Measurements from ENCODE around the gene SLC9B1. TPM values are rescaled to one million over a fixed set of nuclear protein-coding genes. Genes with fewer than 3 reads are reported as not detected.

Gene SLC9B1
- total and polyA plus RNA-seq, 2 of the 13 experiments (the other 11 are each of a cell fraction or from before 2014, with no cell fraction given): 0.17 to 0.20 TPM

DNA sequence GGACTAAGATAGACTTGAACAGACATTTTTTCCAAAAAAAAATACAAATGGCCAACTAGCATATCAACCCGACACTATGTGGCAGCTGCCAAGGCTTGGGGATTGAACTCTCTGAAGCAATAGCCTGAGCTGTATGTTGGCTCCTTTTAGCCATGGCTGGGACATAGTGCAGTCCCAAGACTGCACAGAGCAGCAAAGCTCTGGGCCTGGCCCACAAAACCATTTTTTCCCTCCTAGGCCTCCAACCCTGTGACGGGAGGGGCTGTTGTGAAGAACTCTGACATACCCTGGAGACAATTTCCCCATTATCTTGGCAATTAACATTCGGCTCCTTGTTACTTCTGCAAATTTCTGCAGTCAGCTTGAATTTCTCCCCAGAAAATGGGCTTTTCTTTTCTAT, 100.6 kb downstream of the SLC9B1 start (continued):
- TF ChIP-seq, protein P1, sequence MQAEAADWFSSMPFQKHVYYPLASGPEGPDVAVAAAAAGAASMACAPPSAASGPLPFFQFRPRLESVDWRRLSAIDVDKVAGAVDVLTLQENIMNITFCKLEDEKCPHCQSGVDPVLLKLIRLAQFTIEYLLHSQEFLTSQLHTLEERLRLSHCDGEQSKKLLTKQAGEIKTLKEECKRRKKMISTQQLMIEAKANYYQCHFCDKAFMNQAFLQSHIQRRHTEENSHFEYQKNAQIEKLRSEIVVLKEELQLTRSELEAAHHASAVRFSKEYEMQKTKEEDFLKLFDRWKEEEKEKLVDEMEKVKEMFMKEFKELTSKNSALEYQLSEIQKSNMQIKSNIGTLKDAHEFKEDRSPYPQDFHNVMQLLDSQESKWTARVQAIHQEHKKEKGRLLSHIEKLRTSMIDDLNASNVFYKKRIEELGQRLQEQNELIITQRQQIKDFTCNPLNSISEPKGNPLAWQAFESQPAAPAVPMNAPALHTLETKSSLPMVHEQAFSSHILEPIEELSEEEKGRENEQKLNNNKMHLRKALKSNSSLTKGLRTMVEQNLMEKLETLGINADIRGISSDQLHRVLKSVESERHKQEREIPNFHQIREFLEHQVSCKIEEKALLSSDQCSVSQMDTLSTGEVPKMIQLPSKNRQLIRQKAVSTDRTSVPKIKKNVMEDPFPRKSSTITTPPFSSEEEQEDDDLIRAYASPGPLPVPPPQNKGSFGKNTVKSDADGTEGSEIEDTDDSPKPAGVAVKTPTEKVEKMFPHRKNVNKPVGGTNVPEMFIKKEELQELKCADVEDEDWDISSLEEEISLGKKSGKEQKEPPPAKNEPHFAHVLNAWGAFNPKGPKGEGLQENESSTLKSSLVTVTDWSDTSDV (CRISPR knock-in tag; IDR thresholded peaks at IDR 0.05): no peak
- no peak for TF ChIP-seq ARNT (IDR thresholded peaks at IDR 0.05)
- no peak for TF ChIP-seq SNAI1 (CRISPR knock-in tag; IDR thresholded peaks at IDR 0.05; ENCODE audit: borderline replicate concordance)

DNA sequence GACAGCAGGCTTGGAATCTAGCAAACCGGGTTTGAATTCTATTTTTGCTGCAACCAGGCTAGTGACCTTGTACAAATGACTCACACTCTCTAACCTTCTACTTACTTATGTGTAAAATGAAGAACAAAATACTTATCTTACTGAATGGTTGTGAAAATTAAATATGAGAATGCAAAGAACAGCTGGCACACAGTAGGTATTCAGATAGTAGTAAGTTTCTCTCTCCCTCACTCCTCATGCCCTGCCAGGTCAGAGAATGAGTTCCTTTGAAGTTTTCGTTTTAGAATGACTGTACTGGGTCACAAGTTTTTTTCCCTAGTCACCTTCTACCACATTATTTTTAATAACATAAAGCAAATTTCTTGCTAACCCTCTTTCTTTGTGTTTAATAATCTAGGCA, 117.7 kb downstream of the SLC9B1 start:
- ATAC-seq: no peak

More for the DNA sequence above, 117.7 kb downstream of the SLC9B1 start:
- Histone ChIP-seq H3K4me3 (replicated peaks in 1 of 3; ENCODE audit: insufficient read depth in 1 of 3, low read depth in 2 of 3, low read length in 3 of 3) (no peak overlapping the region), H3K4me1 (ENCODE audit: insufficient read depth, low read length) (peaks cover 7% of the 10 kb centered on the region), H4K20me1 (ENCODE audit: insufficient read depth, low read length) (no peaks in the 10 kb centered on the region), H3K9ac (ENCODE audit: insufficient read depth, low read depth, low read length) (no peak overlapping the region), H3K4me2 (ENCODE audit: low read depth, low read length) (no peak overlapping the region), H2AFZ (ENCODE audit: low read length) (no peak overlapping the region), H3K36me3 (replicated peaks in 1 of 2; ENCODE audit: control insufficient read depth in 1 of 2, insufficient read depth in 2 of 2, low read length in 2 of 2) (no peaks in the 10 kb centered on the region), H3K79me2 (ENCODE audit: insufficient read depth, low read length) (no peaks in the 10 kb centered on the region), H3K27me3 (ENCODE audit: control insufficient read depth in 1 of 2, insufficient read depth in 2 of 2, low read length in 2 of 2) (no peaks in the 10 kb centered on the region), H3K9me3 (ENCODE audit: low read length) (no peaks in the 10 kb centered on the region), H3K27ac (ENCODE audit: extremely low read length, insufficient read depth, low read length) (no peak overlapping the region)
- no TSS peak for BruUV-seq (replicated peaks)
- 5% methylated on average over 2 of the region's 2 CpGs for WGBS (ENCODE audit: low lambda C conversion rate)
- TF ChIP-seq, protein P2, sequence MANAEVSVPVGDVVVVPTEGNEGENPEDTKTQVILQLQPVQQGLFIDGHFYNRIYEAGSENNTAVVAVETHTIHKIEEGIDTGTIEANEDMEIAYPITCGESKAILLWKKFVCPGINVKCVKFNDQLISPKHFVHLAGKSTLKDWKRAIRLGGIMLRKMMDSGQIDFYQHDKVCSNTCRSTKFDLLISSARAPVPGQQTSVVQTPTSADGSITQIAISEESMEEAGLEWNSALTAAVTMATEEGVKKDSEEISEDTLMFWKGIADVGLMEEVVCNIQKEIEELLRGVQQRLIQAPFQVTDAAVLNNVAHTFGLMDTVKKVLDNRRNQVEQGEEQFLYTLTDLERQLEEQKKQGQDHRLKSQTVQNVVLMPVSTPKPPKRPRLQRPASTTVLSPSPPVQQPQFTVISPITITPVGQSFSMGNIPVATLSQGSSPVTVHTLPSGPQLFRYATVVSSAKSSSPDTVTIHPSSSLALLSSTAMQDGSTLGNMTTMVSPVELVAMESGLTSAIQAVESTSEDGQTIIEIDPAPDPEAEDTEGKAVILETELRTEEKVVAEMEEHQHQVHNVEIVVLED (CRISPR knock-in tag; IDR thresholded peaks at IDR 0.05; ENCODE audit: borderline replicate concordance): no peak
- TF ChIP-seq ZKSCAN1 (IDR thresholded peaks at IDR 0.05; ENCODE audit: low read length): peak; percentile 70
- ChIA-PET POLR2A (no interaction called here), CTCF (ENCODE audit: low intra/inter-chr PET ratio, low total read pairs) (no interaction called here)
- in situ Hi-C loops (cut with HindIII; ENCODE audit: extremely low pct_ligation_motif_present, low pct_unique_long_range_greater_than_20kb) (no loop called here), intact Hi-C loops (cut with micrococcal nuclease; ENCODE audit: unreplicated experiment) (no loop called here)
- FAIRE-seq (no peak), DNase-seq (ENCODE audit: low spot score) (no peak)
